GM18498 (cell line): ENCODE measurements around the gene ZNF474.

ENCODE experiments used
- ATAC-seq: cut with Tn5 transposase; IDR thresholded peaks from one replicate; pipeline ENCODE4 v1.9.1; 2021; ENCODE audit warnings: mild to moderate bottlenecking, moderate library complexity; ENCODE audit not compliant: unreplicated experiment

Gene ZNF474

GRCh38 chr5:122152266-122152900, 23.0 kb downstream of the ZNF474 start:
- no peak for ATAC-seq

DNA sequence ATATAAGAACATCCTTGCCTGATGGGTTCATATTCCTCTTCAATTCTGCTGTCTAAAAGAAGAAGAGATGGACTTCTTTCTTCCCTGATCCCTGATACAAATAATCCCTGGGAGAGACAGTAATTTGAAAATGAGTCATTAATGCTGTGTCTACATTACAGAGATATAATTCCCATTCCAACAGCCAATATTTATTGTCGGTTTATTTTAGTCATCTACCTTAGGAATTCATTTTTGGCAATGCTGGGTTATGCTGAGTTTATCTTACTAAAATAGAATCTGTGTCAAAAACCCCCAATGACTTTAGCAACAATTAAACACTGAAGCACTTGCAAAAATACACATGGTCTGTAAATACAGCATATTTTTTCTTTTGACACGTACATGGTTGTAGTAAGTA, 23.9 kb downstream of the ZNF474 start:
- ATAC-seq = no peak

GRCh38 chr5:122153774-122154173, 24.4 kb downstream of the ZNF474 start:
- ATAC-seq = no peak

DNA sequence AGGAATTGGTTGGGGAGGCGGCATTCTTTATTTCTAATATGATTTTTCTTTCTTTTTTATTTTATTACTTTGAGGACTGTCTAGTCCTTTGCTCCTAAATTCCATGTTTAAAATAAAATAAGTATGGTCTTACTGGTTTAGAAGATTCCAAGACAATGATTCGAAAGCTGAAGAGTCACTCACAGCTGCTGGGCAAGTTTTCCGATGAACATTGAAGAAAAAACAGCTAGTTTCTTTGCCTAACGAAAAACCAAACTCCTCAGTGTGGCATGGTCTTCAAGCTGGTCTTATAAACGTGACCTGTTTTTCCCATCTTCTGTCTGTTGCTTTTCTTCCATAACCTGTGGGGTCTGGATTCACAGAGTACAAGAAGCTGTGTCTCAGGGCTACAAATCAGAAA, 25.1 kb downstream of the ZNF474 start:
- no peak for ATAC-seq

GRCh38 chr5:122154910-122155309, 25.6 kb downstream of the ZNF474 start:
- no peak for ATAC-seq

DNA sequence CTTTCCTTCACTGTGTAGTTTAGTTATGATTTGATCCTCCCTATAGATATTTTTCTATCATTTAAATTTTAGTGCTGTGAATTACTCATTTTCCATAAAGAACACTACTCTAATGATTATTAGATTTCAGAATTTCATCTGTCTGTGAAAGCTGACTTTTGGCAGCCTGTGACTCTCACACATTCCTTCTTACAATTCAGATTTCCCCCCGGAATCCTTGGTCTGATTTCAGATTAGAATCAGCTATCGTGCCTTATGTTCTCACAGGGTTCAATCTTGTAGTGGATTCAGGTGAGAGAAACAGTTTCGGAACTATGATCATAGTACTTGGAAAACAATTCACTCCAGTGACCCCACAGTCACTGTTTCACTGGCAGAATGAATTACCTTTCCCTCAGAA, 26.2 kb downstream of the ZNF474 start:
- no peak for ATAC-seq

DNA sequence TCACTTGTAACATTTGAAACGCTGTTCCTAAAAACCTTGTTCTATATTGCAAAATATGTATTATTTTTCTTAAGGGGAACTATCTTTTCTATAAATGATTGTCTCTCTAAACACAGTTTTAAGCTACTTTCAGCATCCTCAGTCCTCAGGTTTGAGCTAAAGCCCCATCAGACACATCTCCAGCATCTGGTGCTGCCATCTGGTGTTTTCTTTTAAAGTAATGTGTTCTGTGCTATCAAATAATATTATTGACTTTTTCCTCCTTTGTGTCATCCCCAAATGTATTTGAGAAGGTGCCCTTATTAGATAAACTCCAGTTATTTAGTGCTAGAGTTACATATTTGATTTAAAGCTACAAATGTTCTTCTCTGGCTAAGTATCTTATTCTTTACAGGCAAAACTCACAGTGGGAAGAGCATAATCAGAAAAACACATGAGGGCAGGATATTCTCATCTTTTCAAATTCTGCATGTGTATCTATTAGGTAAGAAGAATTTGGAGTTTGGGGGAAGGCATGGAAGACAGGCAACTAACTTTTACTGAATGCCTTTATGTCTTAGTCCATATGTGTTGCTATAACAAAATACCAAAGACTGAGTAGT, 27.5 kb downstream of the ZNF474 start:
- ATAC-seq = no peak

- no peak for ATAC-seq
Measured at GRCh38 chr5:122162100-122162638, 32.8 kb downstream of the ZNF474 start.

- ATAC-seq = no peak
Measured at GRCh38 chr5:122163121-122164069, 34.0 kb downstream of the ZNF474 start.

DNA sequence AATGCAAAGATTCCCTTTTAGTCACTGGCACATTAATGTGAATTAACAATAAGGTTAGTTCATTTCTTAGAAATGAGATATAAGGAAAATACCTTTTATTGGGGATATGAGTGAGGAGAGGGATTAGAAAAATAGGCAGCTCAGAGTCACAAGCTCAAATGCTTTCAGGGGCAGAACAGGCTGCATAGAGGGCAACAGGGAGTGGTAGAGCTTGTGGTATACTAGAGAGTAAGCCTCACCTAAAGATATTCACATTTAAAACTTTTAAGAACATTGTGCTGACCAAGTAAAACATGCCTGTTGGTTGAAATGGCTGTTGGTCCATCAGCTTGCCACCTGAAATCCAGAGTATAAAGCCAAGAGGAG, 34.7 kb downstream of the ZNF474 start:
- ATAC-seq = no peak

GRCh38 chr5:122164831-122165558, 35.6 kb downstream of the ZNF474 start:
- no peak for ATAC-seq

- no peak for ATAC-seq
Measured at GRCh38 chr5:122165559-122166078, 36.3 kb downstream of the ZNF474 start.

GRCh38 chr5:122169350-122170103, 40.2 kb downstream of the ZNF474 start:
- no peak for ATAC-seq

- no peak for ATAC-seq
Measured at GRCh38 chr5:122170620-122171019, 41.3 kb downstream of the ZNF474 start.

DNA sequence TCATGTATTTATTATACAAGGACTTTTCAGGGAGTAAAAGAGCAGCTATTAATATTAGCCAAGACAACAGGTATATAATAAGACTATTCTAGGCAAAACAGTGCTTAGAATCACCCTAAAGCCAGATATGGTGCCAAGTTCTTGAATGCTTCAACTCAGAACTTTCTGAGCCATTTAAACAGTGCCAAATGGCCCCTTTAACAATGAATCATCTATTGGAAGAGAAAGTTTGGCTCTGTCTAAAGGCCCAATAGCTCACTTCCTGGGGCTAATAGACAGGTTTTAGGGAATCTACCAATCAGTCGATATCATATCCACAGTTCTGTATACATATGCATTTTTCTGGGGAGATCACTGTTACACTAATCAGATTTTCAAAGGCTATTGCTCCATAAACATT, 42.9 kb downstream of the ZNF474 start:
- no peak for ATAC-seq

- no peak for ATAC-seq
Measured at GRCh38 chr5:122173474-122174415, 44.4 kb downstream of the ZNF474 start.

DNA sequence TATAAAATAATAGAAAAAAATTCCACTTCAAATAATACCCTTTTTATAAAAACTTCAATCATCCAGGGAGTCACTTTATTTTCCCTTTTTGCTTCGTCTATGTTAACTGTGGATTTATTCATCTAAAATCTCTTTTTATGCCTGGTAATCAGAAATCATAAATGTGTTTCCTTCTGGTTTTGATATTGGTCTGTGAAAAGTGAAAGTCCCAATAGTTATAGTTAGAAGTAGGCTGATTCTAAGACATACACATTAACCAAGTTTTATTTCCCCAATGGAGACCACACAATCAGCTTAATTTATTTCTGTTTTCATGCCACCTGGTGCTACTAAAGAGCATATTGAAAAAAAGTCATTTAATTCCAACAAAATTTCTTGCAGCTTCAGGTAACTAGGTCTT, 45.7 kb downstream of the ZNF474 start:
- no peak for ATAC-seq

DNA sequence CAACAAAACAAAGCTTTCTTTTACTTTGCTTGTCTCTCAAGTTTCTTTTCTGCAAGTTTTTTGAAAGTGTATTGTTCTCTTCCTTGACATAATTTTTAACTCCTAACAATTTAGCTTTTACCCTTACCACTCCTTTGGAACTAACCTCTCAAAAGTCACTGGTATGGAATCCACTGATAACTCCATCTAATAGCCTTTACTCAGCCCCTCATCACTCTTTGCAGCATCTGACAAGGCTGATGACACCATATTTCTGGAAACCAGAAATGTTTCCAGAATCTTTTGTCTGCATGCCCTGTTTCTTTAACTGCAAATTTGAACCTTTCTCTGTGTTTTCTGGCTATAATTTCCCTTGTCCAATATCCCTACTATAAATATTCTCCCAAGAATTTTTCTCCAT, 46.5 kb downstream of the ZNF474 start:
- no peak for ATAC-seq

DNA sequence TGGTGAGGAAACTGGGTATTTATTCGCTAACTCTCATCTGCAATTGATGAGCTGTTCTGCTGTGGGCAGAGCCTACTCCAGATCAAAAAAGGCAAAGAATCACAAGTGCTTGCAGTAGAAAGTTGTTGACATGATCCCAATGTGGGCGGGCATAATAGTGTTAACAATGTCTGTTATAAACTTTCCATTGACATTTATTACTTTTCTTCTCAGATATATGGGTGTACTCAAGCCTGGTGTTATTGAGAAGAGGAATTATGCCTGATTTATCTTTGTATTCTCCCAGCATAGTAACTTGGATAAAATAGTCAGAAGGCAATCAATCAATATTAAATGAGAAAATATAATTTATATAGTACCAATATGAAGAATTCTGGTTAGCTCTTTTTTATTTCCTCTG, 47.8 kb downstream of the ZNF474 start:
- no peak for ATAC-seq
